ENCODE data around the gene DIO3. TPM values are rescaled to one million over a fixed set of nuclear protein-coding genes. Genes with fewer than 3 reads are reported as not detected.

The DIO3 gene
- total RNA-seq, 1 donor from 2014 or later, result not detected

DNA sequence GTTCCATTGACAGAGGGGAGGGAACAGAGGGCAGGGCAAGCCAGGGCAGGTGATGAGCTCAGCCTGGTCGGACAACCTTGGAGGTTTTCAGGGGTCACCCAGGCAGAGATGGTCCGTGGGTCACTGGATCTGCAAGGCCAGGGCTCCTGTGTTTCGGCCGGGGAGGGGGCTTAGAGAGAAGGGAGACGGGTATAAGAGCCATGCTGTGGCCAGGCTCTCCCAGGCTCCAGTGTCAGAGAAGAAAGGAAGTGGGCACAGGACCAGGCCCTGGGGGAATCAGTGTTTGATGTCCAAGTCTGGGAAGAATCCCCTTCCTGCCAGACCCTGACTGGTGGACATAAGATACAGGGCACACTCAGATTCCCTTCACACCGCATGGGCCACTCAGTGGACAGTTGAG, 36.9 kb downstream of the DIO3 start:
- H3K27me3 Mint-ChIP-seq, result no peaks in the 10 kb centered on the region
- peaks cover 13% of the 10 kb centered on the region for H3K9me3 Mint-ChIP-seq
- ChIA-PET CTCF (no interaction called here), POLR2A (no interaction called here)
- H3K36me3 Mint-ChIP-seq (ENCODE audit: low read depth), result no peaks in the 10 kb centered on the region
- H3K27ac Mint-ChIP-seq, result no peak overlapping the region
- intact Hi-C loops (cut with micrococcal nuclease), result no loop called here
- TF ChIP-seq, protein P1, sequence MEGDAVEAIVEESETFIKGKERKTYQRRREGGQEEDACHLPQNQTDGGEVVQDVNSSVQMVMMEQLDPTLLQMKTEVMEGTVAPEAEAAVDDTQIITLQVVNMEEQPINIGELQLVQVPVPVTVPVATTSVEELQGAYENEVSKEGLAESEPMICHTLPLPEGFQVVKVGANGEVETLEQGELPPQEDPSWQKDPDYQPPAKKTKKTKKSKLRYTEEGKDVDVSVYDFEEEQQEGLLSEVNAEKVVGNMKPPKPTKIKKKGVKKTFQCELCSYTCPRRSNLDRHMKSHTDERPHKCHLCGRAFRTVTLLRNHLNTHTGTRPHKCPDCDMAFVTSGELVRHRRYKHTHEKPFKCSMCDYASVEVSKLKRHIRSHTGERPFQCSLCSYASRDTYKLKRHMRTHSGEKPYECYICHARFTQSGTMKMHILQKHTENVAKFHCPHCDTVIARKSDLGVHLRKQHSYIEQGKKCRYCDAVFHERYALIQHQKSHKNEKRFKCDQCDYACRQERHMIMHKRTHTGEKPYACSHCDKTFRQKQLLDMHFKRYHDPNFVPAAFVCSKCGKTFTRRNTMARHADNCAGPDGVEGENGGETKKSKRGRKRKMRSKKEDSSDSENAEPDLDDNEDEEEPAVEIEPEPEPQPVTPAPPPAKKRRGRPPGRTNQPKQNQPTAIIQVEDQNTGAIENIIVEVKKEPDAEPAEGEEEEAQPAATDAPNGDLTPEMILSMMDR (IDR thresholded peaks at IDR 0.05), result no peak
- no peak overlapping the region for H3K4me3 Mint-ChIP-seq
- DNase-seq (no peak), ATAC-seq (ENCODE audit: low read depth) (no peak)
- H3K4me1 Mint-ChIP-seq, result peaks cover 33% of the 10 kb centered on the region

DNA sequence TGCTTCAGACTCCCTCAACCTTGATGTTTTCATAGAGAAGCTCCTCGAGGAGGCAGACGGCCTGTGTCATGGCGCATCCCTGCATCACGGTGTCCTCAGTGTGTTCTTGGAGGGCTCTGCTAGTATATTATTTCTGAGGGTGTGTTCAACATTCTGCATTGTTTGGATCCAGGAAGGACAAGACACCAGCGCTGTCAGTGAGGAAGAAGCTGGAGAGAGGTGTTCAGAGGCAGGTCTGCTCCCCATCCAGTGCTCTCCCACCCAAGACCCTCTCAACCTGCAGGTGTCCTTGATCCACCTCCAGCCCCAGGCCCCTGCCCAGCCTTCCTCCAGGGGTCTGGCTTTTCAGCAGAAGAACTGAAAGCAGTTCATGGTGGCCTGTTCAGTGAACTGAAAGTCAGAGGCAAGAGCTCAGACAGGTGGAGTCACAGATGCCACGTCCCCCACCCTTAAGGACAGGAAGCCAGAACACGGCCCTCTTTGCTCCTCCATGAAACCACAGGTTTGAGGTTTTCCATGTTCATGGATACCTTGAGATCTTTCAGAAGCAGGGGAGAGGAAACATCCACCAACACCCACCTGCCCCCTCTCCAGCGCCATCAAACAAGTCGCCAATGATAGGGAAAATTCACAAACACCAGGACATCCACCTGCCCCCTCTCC, 37.4 kb downstream of the DIO3 start:
- no peak for ATAC-seq (ENCODE audit: low read depth)

DNA sequence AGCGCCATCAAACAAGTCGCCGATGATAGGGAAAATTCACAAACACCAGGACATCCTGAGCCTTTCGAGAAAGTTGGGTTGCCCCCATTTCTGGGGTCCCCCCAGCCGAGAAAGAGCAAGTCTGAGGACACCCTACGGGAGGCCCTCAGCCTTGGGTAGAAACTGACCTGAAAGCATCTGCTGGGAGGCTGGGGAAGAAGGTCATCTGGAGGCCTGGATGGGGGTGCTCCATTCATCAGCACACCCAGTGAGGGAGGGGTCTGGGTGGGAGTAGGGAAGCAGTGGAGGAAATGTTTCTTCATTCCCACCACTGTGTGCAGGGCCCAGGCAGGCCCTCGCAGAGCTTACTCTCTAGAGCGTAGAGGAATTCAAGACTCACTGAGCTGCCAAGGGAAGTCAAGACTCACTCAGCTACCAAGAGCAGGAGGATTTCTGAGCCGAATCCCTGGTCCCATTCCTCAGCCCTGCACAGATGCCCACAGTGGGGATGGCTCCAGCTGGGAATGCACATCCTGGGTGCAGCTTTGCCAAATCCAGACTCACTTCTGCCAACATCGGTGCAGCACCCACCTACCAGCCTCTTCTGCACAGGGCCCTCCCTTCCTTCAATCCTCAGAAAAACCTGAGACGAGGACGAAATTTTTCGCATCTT, 38.1 kb downstream of the DIO3 start:
- TF ChIP-seq, protein P1 (IDR thresholded peaks at IDR 0.05), result no peak
- CTCF ChIA-PET, result no interaction called here
- Mint-ChIP-seq H3K4me3 (no peak overlapping the region), H3K27ac (no peak overlapping the region), H3K27me3 (no peaks in the 10 kb centered on the region), H3K4me1 (peaks cover 33% of the 10 kb centered on the region), H3K36me3 (ENCODE audit: low read depth) (no peaks in the 10 kb centered on the region), H3K9me3 (peaks cover 10% of the 10 kb centered on the region)
- ATAC-seq (ENCODE audit: low read depth), result no peak
- DNase-seq, result no peak
- POLR2A ChIA-PET, result interaction anchor here (0.6 kb wide), 1 partner anchor 714 kb away, joined by 25 read pairs; no protein-coding TSS in a partner anchor
- intact Hi-C loops (cut with micrococcal nuclease), result no loop called here

More for the DNA sequence above, 37.4 kb downstream of the DIO3 start:
- Mint-ChIP-seq H3K27me3 (no peaks in the 10 kb centered on the region), H3K4me3 (no peak overlapping the region), H3K27ac (no peak overlapping the region), H3K9me3 (peaks cover 13% of the 10 kb centered on the region), H3K36me3 (ENCODE audit: low read depth) (no peaks in the 10 kb centered on the region), H3K4me1 (peaks cover 33% of the 10 kb centered on the region)
- ChIA-PET POLR2A (no interaction called here), CTCF (no interaction called here)
- TF ChIP-seq, protein P1 (IDR thresholded peaks at IDR 0.05), result no peak
- DNase-seq, result no peak
- intact Hi-C loops (cut with micrococcal nuclease), result no loop called here

DNA sequence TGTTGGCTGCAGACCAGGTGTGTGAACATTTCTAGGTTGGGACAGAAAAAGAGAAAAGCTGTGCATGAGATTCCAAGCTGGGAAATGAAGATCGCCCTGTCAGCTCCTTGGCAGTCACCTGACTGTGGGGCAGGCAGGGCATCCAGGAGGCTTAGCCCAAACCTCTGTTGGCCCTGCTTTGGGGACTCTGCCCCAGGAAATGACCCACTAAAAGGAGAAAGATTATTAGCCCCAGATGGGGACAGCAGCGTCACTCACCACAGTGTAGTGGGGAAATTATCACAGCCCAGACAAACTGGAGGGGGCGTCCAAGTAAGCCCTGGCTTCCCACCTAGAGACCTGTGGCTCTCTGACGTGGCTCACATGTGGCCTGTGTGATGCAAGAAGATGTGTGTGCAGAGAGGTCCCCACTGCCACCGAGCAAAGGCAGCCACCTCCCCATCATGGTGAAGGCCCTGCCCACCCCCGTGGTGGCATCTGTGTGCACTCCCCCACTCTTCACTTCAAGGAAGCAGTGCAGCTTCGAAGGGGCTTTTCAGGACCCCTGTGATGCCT, 39.1 kb downstream of the DIO3 start:
- peaks cover 4% of the 10 kb centered on the region for H3K27me3 Mint-ChIP-seq
- H3K4me3 Mint-ChIP-seq, result no peak overlapping the region
- TF ChIP-seq, protein P1 (IDR thresholded peaks at IDR 0.05), result no peak
- DNase-seq (no peak), ATAC-seq (ENCODE audit: low read depth) (no peak)
- no peak overlapping the region for H3K27ac Mint-ChIP-seq
- intact Hi-C loops (cut with micrococcal nuclease), result no loop called here
- peaks cover 32% of the 10 kb centered on the region for H3K4me1 Mint-ChIP-seq
- ChIA-PET POLR2A (no interaction called here), CTCF (no interaction called here)
- no peaks in the 10 kb centered on the region for H3K36me3 Mint-ChIP-seq (ENCODE audit: low read depth)
- H3K9me3 Mint-ChIP-seq, result peaks cover 4% of the 10 kb centered on the region

DNA sequence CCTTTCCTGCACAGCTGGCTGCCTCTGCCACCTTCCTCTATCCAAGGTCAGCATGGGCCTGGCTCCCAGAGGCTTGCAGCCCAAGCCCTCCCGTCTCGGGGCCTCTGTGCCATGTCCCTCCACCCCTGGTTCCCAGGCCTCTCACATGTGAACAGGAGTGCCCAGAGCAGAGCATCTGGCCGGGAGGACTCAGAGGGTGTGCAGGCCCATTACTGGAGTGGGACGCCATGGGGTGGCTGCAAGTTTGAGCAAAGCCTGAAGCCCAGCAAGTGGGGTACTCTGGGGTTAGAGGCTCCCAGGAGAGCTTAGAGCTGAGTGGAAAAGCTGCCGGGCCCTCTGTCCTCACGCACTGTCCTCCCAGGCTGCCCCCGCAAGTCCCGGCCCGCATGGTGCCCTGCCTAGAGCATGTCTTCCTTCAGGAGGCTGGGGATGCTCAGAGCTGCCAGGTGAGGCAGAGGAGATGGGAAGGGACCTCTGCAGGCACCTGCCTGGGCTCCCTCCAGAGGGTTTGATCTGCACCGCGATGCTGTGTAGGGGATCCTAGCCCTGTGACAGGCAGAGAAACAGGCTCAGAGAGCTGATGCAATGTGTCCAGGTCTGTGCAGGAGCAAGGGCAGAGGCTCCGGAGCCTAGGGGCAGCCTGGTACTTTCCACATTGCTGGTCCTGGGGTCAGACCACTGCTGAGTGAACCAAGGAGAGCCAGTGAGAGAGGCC, 39.8 kb downstream of the DIO3 start:
- Mint-ChIP-seq H3K4me3 (no peak overlapping the region), H3K27ac (no peak overlapping the region), H3K9me3 (peaks cover 4% of the 10 kb centered on the region), H3K36me3 (ENCODE audit: low read depth) (no peaks in the 10 kb centered on the region), H3K27me3 (peaks cover 11% of the 10 kb centered on the region), H3K4me1 (peaks cover 26% of the 10 kb centered on the region)
- ATAC-seq (ENCODE audit: low read depth), result no peak
- ChIA-PET POLR2A (no interaction called here), CTCF (no interaction called here)
- intact Hi-C loops (cut with micrococcal nuclease), result no loop called here
- peak; percentile 7 for DNase-seq
- TF ChIP-seq, protein P1 (IDR thresholded peaks at IDR 0.05), result no peak
